H1 (cell line): Measurements from ENCODE around the gene POU2F1. TPM values are rescaled to one million over a fixed set of nuclear protein-coding genes. Genes with fewer than 3 reads are reported as not detected.
A peak's percentile ranks its signal among the peaks of the same experiment; 100 is the strongest.

Experiments used
- CTCF ChIA-PET: fragments of 300-600 bp; sonication (Branson Sonifier 250); formaldehyde crosslinking; loops from one replicate; lab custom pipeline; 2021; ENCODE audit not compliant: partially characterized antibody; lab: Charles Lee
- POLR2A ChIA-PET: fragments of 300-600 bp; sonication (Branson Sonifier 250); formaldehyde crosslinking; loops from one replicate; lab custom pipeline; 2021; ENCODE audit warnings: inconsistent platforms; ENCODE audit not compliant: partially characterized antibody; lab: Charles Lee
- DNase-seq, 2 experiments: peaks; one replicate each; pipeline versions ENCODE4 v3.0.0 to v3.0.0-alpha.2; 2010 to 2022; ENCODE audit warnings: low spot score in 2 of 2, low read depth in 1 of 2, mixed read lengths in 1 of 2
- FAIRE-seq: peaks from 2 replicates; lab custom pipeline; 2011; peaks lifted over from hg19 to GRCh38; lab: Jason Lieb, UNC
- H2AFZ ChIP-seq: 2 replicates; pipeline ENCODE4 v1.8.1; 2012; ENCODE audit warnings: low read length, inconsistent platforms
- H2AK5ac ChIP-seq: 2 replicates; pipeline ENCODE4 v1.6.1; 2013; ENCODE audit warnings: low read depth, low read length
- H2BK120ac ChIP-seq: replicated peaks from 2 replicates; pipeline ENCODE3; 2013; ENCODE audit warnings: low read depth, low read length, inconsistent platforms
- H2BK12ac ChIP-seq: 2 replicates; pipeline ENCODE4 v1.6.1; 2013; ENCODE audit warnings: low read depth, low read length
- H2BK15ac ChIP-seq: 2 replicates; pipeline ENCODE4 v1.6.1; 2013; ENCODE audit warnings: low read length
- H2BK20ac ChIP-seq: 2 replicates; pipeline ENCODE4 v1.6.1; 2013; ENCODE audit warnings: low read length
- H2BK5ac ChIP-seq: 2 replicates; pipeline ENCODE4 v1.6.1; 2013; ENCODE audit warnings: low read depth, low read length
- H3K14ac ChIP-seq: 2 replicates; pipeline ENCODE4 v1.6.1; 2013; ENCODE audit warnings: inconsistent platforms; ENCODE audit not compliant: insufficient read length
- H3K18ac ChIP-seq: 2 replicates; pipeline ENCODE4 v1.6.1; 2013; ENCODE audit warnings: low read length; ENCODE audit errors: extremely low read depth
- H3K23ac ChIP-seq: 2 replicates; pipeline ENCODE4 v1.6.1; 2013; ENCODE audit warnings: inconsistent platforms; ENCODE audit not compliant: insufficient read length
- H3K23me2 ChIP-seq: 2 replicates; pipeline ENCODE4 v1.6.1; 2013; ENCODE audit warnings: low read depth, low read length
- H3K27ac ChIP-seq: 2 replicates; pipeline ENCODE4 v1.6.1; 2011; ENCODE audit warnings: low read depth, low read length, inconsistent platforms
- H3K27me3 ChIP-seq, 4 experiments: replicated peaks in 1 of 4; 1 replicate in 1 of 4; 2 replicates in 3 of 4; pipeline versions ENCODE4 v1.6.1 to v1.8.1; 2011 to 2013; ENCODE audit warnings: low read length in 3 of 4, mild to moderate bottlenecking in 3 of 4, inconsistent platforms in 2 of 4, mixed read lengths in 2 of 4, moderate library complexity in 1 of 4; ENCODE audit not compliant: control insufficient read depth in 3 of 4, insufficient read depth in 3 of 4; ENCODE audit errors: extremely low read depth in 1 of 4
- H3K36me3 ChIP-seq, 4 experiments: 2 replicates each; pipeline versions ENCODE4 v1.6.1 to v1.8.1; 2011 to 2013; ENCODE audit warnings: mild to moderate bottlenecking in 4 of 4, low read length in 3 of 4, moderate library complexity in 2 of 4, control low read depth in 1 of 4, inconsistent platforms in 1 of 4; ENCODE audit not compliant: insufficient read depth in 4 of 4, control insufficient read depth in 2 of 4
- H3K4ac ChIP-seq: replicated peaks from 2 replicates; pipeline ENCODE3; 2013; ENCODE audit warnings: low read length, low read depth, mixed read lengths, inconsistent platforms; ENCODE audit not compliant: insufficient read length
- H3K4me1 ChIP-seq, 4 experiments: replicated peaks in 1 of 4; 1 replicate in 1 of 4; 2 replicates in 3 of 4; pipeline versions ENCODE4 v1.6.1 to v1.8.1; 2011 to 2013; ENCODE audit warnings: low read length in 3 of 4, inconsistent platforms in 2 of 4, mixed read lengths in 1 of 4; ENCODE audit not compliant: insufficient read depth in 4 of 4, control insufficient read depth in 3 of 4
- H3K4me2 ChIP-seq, 2 experiments: 2 replicates each; pipeline versions ENCODE4 v1.6.1 to v1.8.1; 2011 to 2013; ENCODE audit warnings: low read depth in 2 of 2, low read length in 2 of 2, control low read depth in 1 of 2, inconsistent platforms in 1 of 2, mild to moderate bottlenecking in 1 of 2; ENCODE audit not compliant: insufficient read depth in 1 of 2
- H3K4me3 ChIP-seq, 4 experiments: fragments of 200-600, 300-600 bp in 1 of 4; sonication (generic), shearing (Covaris generic), sonication (Bioruptor Twin) in 1 of 4; 2 replicates each; pipeline versions ENCODE4 v1.5.1 to v1.8.1; 2011 to 2016; ENCODE audit warnings: low read length in 4 of 4, low read depth in 3 of 4, control low read depth in 2 of 4, inconsistent platforms in 2 of 4, mild to moderate bottlenecking in 2 of 4, mixed read lengths in 1 of 4, moderate library complexity in 1 of 4; ENCODE audit not compliant: insufficient read depth in 2 of 4; ENCODE audit errors: extremely low read depth in 1 of 4
- H3K56ac ChIP-seq: replicated peaks from 2 replicates; pipeline ENCODE3; 2013; ENCODE audit warnings: low read depth, mild to moderate bottlenecking, mixed read lengths, low read length, inconsistent platforms; ENCODE audit not compliant: insufficient read length
- H3K79me1 ChIP-seq: 2 replicates; pipeline ENCODE4 v1.6.1; 2013; ENCODE audit warnings: low read depth, low read length, control low read depth
- H3K79me2 ChIP-seq, 2 experiments: 2 replicates each; pipeline versions ENCODE4 v1.6.1 to v1.8.1; 2012 to 2013; ENCODE audit warnings: low read length in 2 of 2, mild to moderate bottlenecking in 2 of 2, inconsistent platforms in 1 of 2; ENCODE audit not compliant: insufficient read depth in 2 of 2, control insufficient read depth in 1 of 2
- H3K9ac ChIP-seq, 4 experiments: replicated peaks in 1 of 4; 1 replicate in 1 of 4; 2 replicates in 3 of 4; pipeline versions ENCODE4 v1.6.1 to v1.8.1; 2011 to 2013; ENCODE audit warnings: low read depth in 3 of 4, low read length in 3 of 4, control low read depth in 2 of 4, mild to moderate bottlenecking in 2 of 4, moderate library complexity in 2 of 4, inconsistent platforms in 1 of 4; ENCODE audit errors: extremely low read depth in 1 of 4
- H3K9me3 ChIP-seq, 2 experiments: 2 replicates each; pipeline versions ENCODE4 v1.6.1 to v1.8.1; 2012 to 2013; ENCODE audit warnings: mild to moderate bottlenecking in 2 of 2, moderate library complexity in 2 of 2, control low read depth in 1 of 2, inconsistent platforms in 1 of 2, low read depth in 1 of 2, low read length in 1 of 2, mixed read lengths in 1 of 2; ENCODE audit not compliant: insufficient read depth in 2 of 2
- H4K20me1 ChIP-seq, 2 experiments: replicated peaks in 1 of 2; 2 replicates each; pipeline versions ENCODE3 to v1.8.1; 2011 to 2013; ENCODE audit warnings: inconsistent platforms in 2 of 2, low read length in 2 of 2, mild to moderate bottlenecking in 1 of 2; ENCODE audit not compliant: insufficient read depth in 2 of 2, control insufficient read depth in 1 of 2
- H4K5ac ChIP-seq: 2 replicates; pipeline ENCODE4 v1.6.1; 2013; ENCODE audit warnings: low read length, low read depth, mixed read lengths, inconsistent platforms; ENCODE audit not compliant: insufficient read length
- H4K8ac ChIP-seq: 2 replicates; pipeline ENCODE4 v1.8.0; 2013; ENCODE audit warnings: mild to moderate bottlenecking, moderate library complexity, low read length, inconsistent platforms; ENCODE audit not compliant: insufficient read depth; ENCODE audit errors: extremely low read depth
- H4K91ac ChIP-seq: replicated peaks from 2 replicates; pipeline ENCODE3; 2013; ENCODE audit warnings: low read length, mixed read lengths, inconsistent platforms; ENCODE audit not compliant: insufficient read length
- CBX5 ChIP-seq: fragments of 300-800, 300-1000 bp; sonication (generic); IDR thresholded peaks from 2 replicates; pipeline ENCODE4 v1.7.1; 2016; ENCODE audit warnings: antibody characterized with exemption, low read length, low read depth
- CREB1 ChIP-seq: IDR thresholded peaks from 2 replicates; pipeline ENCODE4 v1.6.1; 2012; ENCODE audit warnings: inconsistent platforms
- CTBP2 ChIP-seq: IDR thresholded peaks from 2 replicates; pipeline ENCODE4 v1.7.0; 2011; ENCODE audit warnings: borderline replicate concordance, mild to moderate bottlenecking, moderate library complexity, mixed read lengths, low read length; ENCODE audit not compliant: insufficient read depth, insufficient read length
- EP300 ChIP-seq, 2 experiments: IDR thresholded peaks; 1 replicate in 1 of 2; 2 replicates in 1 of 2; pipeline ENCODE4 v1.6.1; 2011 to 2012; ENCODE audit warnings: low read depth in 2 of 2, low read length in 2 of 2, mild to moderate bottlenecking in 2 of 2, borderline replicate concordance in 1 of 2, inconsistent platforms in 1 of 2, moderate library complexity in 1 of 2
- GTF2F1 ChIP-seq: IDR thresholded peaks from 2 replicates; pipeline ENCODE4 v1.6.1; 2012; ENCODE audit warnings: low read depth, low read length, improper control_type of control experiment, borderline replicate concordance
- KDM1A ChIP-seq: fragments of 200-600, 300-600 bp; sonication (generic); IDR thresholded peaks from 2 replicates; pipeline ENCODE4 v1.7.1; 2016; ENCODE audit warnings: mild to moderate bottlenecking, low read length, borderline replicate concordance
- NANOG ChIP-seq: IDR thresholded peaks from 2 replicates; pipeline ENCODE4 v1.6.1; 2011; ENCODE audit warnings: low read length, low read depth, mild to moderate bottlenecking, inconsistent platforms; ENCODE audit not compliant: insufficient read depth, poor library complexity, severe bottlenecking
- RBBP5 ChIP-seq: IDR thresholded peaks from 2 replicates; pipeline ENCODE4 v1.7.1; 2012; ENCODE audit warnings: low read depth, mild to moderate bottlenecking, inconsistent platforms, low read length, moderate library complexity, borderline replicate concordance
- SP1 ChIP-seq: IDR thresholded peaks from 2 replicates; pipeline ENCODE4 v1.6.1; 2011; ENCODE audit warnings: low read depth, low read length
- SUZ12 ChIP-seq: fragments of 200-600 bp; sonication (generic); IDR thresholded peaks from 2 replicates; pipeline ENCODE4 v1.6.1; 2012; ENCODE audit warnings: mild to moderate bottlenecking, inconsistent platforms, low read length, moderate library complexity, mixed read lengths
- ZNF274 ChIP-seq: IDR thresholded peaks from 2 replicates; pipeline ENCODE4 v1.7.0; 2012; ENCODE audit warnings: low read length, borderline replicate concordance; ENCODE audit errors: extremely low read depth
- WGBS, 2 experiments: shearing (Covaris generic) in 1 of 2; methylation state at CpG; one replicate each; pipeline versions ENCODE4 v1.1.6 to v1.1.7; 2013 to 2015; ENCODE audit warnings: low lambda C conversion rate in 2 of 2, mixed read lengths in 2 of 2, inconsistent platforms in 1 of 2, low coverage in 1 of 2, missing lambda C conversion rate in 1 of 2; ENCODE audit not compliant: insufficient replicate concordance in 2 of 2, insufficient coverage in 1 of 2, insufficient read length in 1 of 2; ENCODE audit errors: extremely low coverage in 1 of 2, missing lambda C conversion rate in 1 of 2; 5-methylcytosine and 5-hydroxymethylcytosine counted together
- polyA plus RNA-seq, 7 experiments: library from polyadenylated mRNA; depleted of rRNA in 3 of 7; stranded (reverse) in 5 of 7; unstranded in 2 of 7; fragments of >200 nt in 5 of 7; fragments of 200-250 nt in 2 of 7; gene quantifications; 1 replicate in 5 of 7; 2 replicates in 1 of 7; 4 replicates in 1 of 7; pipeline versions ENCODE4 v1.2.1 to v1.2.3, GENCODE V29; 2011 to 2013; ENCODE audit warnings: missing spikeins in 2 of 7, mixed read lengths in 2 of 7
- total RNA-seq: library from RNA; stranded (reverse); fragmentation: NEBNext Ultra II Directional; extraction: Animal tissue kit (Norgen Biotek cat#: 25700); gene quantifications from 2 replicates; pipeline ENCODE4 v1.2.1, GENCODE V29; 2021

POU2F1 gene
- total and polyA plus RNA-seq, 2 of the 8 experiments (the other 6 are each of a cell fraction or from before 2014, with no cell fraction given), result 37.0 to 57.2 TPM

GRCh38 chr1:167423684-167424619 is 203.3 kb downstream of the POU2F1 start:
- H3K27ac ChIP-seq, result no peak overlapping the region
- H2BK15ac ChIP-seq, result no peak overlapping the region
- no peak overlapping the region for H3K56ac ChIP-seq
- no peak overlapping the region for H4K91ac ChIP-seq
- no peaks in the 10 kb centered on the region for H3K27me3 ChIP-seq
- no peak overlapping the region for H2AFZ ChIP-seq
- H3K4me1 ChIP-seq, result peaks cover 12 to 27% (median 17%) of the 10 kb centered on the region in 4 experiments
- H2BK120ac ChIP-seq, result no peak overlapping the region
- peaks cover 0 to 2% (median 0%) of the 10 kb centered on the region in 4 experiments; a peak in 1 of 8 replicates for H3K36me3 ChIP-seq
- ChIA-PET CTCF (interaction anchor here (0.7 to 2.0 kb wide), 13 partner anchors 11 to 443 kb away, joined by 3 to 8 read pairs (median 4); no protein-coding TSS in a partner anchor), POLR2A (interaction anchor here (1.2 kb wide), 1 partner anchor 202 kb away, joined by 3 read pairs; no protein-coding TSS in a partner anchor)
- H4K20me1 ChIP-seq, result no peaks in the 10 kb centered on the region
- no peak overlapping the region for H4K5ac ChIP-seq
- no peaks in the 10 kb centered on the region for H3K23me2 ChIP-seq
- H3K18ac ChIP-seq, result no peak overlapping the region; the same call in 1 of the 2 replicates
- no peak for FAIRE-seq
- no peak overlapping the region for H3K4ac ChIP-seq
- no peaks in the 10 kb centered on the region for H3K9me3 ChIP-seq
- no peak overlapping the region for H3K14ac ChIP-seq
- DNase-seq, result peak in 1 of 2 experiments; percentile 47
- H3K9ac ChIP-seq, result no peak overlapping the region
- WGBS, 2 experiments, result 85% methylated on average over 15 of the region's 15 CpGs; no CpG with 5 or more reads in 1 of the 2 experiments
- no peak overlapping the region for H2AK5ac ChIP-seq
- no peak overlapping the region; a peak in 1 of 4 replicates for H3K4me2 ChIP-seq
- H2BK20ac ChIP-seq, result no peak overlapping the region
- no peaks in the 10 kb centered on the region for H3K79me2 ChIP-seq
- H3K23ac ChIP-seq, result no peak overlapping the region
- no peak overlapping the region for H4K8ac ChIP-seq
- no peak for TF ChIP-seq NANOG
- no peak for TF ChIP-seq KDM1A
- TF ChIP-seq ZNF274, result no peak
- no peak for TF ChIP-seq CTBP2
- TF ChIP-seq CBX5, result no peak
- TF ChIP-seq CREB1, result no peak
- no peak for TF ChIP-seq SP1
- TF ChIP-seq GTF2F1, result no peak
- no peak for TF ChIP-seq RBBP5
- no peak for TF ChIP-seq SUZ12
- no peak for TF ChIP-seq EP300 (IDR thresholded peaks at IDR 0.05; ENCODE audit: borderline replicate concordance in 1 of 2, low read depth in 2 of 2, low read length in 2 of 2)
- no peak overlapping the region for H3K4me3 ChIP-seq
- H3K79me1 ChIP-seq, result no peaks in the 10 kb centered on the region
- no peak overlapping the region for H2BK5ac ChIP-seq
- no peak overlapping the region for H2BK12ac ChIP-seq
